Measurements from ENCODE around the gene NPIPB2.

Gene NPIPB2

GRCh38 chr16:11903906-11904305, 37.9 kb downstream of the NPIPB2 start:
- DNase-seq (ENCODE audit: extremely low spot score) = no peak
- TF ChIP-seq LEF1 (IDR thresholded peaks at IDR 0.05; ENCODE audit: borderline replicate concordance) (no peak), FOXK2 (IDR thresholded peaks at IDR 0.05) (no peak), CTBP1 (IDR thresholded peaks at IDR 0.05; ENCODE audit: borderline replicate concordance) (no peak), TARDBP (IDR thresholded peaks at IDR 0.05) (no peak), ELF4 (IDR thresholded peaks at IDR 0.05) (no peak), ARNT (IDR thresholded peaks at IDR 0.05) (no peak), FOXM1 (IDR thresholded peaks at IDR 0.05; ENCODE audit: borderline replicate concordance) (no peak), SP1 (IDR thresholded peaks at IDR 0.05) (no peak)
- ChIA-PET CTCF (no interaction called here), POLR2A (no interaction called here)

DNA sequence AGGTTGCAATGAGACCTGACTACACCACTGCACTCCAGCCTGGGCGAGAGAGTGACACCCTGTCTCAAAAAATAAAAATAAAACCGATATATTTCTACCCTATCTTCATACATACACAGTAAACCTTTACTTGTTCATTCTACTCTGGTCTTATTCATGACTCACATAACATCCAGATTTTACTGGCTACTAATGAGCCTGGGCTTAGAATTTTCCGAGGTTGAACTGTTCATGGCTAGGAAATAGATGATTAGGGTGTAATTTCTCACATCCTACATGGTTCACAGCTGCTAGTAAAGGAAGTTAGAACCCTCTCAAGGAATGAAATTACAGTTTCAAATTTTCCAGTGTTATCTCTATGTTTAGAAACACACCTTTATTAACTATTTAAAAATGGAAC, 40.8 kb downstream of the NPIPB2 start:
- POLR2A ChIA-PET = interaction anchor here (1.3 kb wide), 1 partner anchor 15 kb away, joined by 4 read pairs; the partner anchor contains the start of gene GSPT1
- TF ChIP-seq NFRKB (IDR thresholded peaks at IDR 0.05) (no peak), BHLHE40 (IDR thresholded peaks at IDR 0.05; ENCODE audit: borderline replicate concordance) (no peak), FOXK2 (IDR thresholded peaks at IDR 0.05) (no peak), LEF1 (IDR thresholded peaks at IDR 0.05; ENCODE audit: borderline replicate concordance) (no peak), L3MBTL2 (conservative IDR thresholded peaks at IDR 0.05) (no peak), ELF4 (IDR thresholded peaks at IDR 0.05) (no peak), FOXM1 (IDR thresholded peaks at IDR 0.05; ENCODE audit: borderline replicate concordance) (no peak), SP1 (IDR thresholded peaks at IDR 0.05) (no peak), SUZ12 (IDR thresholded peaks at IDR 0.05) (no peak), TARDBP (IDR thresholded peaks at IDR 0.05) (no peak), CTBP1 (IDR thresholded peaks at IDR 0.05; ENCODE audit: borderline replicate concordance) (no peak), ARNT (IDR thresholded peaks at IDR 0.05) (no peak), ZNF384 (IDR thresholded peaks at IDR 0.05) (no peak), HDGF (IDR thresholded peaks at IDR 0.05; ENCODE audit: borderline replicate concordance) (no peak), FOXA1 (IDR thresholded peaks at IDR 0.05) (no peak)
- TF ChIP-seq, protein P1, sequence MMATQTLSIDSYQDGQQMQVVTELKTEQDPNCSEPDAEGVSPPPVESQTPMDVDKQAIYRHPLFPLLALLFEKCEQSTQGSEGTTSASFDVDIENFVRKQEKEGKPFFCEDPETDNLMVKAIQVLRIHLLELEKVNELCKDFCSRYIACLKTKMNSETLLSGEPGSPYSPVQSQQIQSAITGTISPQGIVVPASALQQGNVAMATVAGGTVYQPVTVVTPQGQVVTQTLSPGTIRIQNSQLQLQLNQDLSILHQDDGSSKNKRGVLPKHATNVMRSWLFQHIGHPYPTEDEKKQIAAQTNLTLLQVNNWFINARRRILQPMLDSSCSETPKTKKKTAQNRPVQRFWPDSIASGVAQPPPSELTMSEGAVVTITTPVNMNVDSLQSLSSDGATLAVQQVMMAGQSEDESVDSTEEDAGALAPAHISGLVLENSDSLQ (IDR thresholded peaks at IDR 0.05) = no peak
- no peak for DNase-seq (ENCODE audit: extremely low spot score)
- CTCF ChIA-PET = interaction anchor here (0.6 to 1.2 kb wide), 3 partner anchors 143 to 523 kb away, joined by 3 read pairs; no protein-coding TSS in a partner anchor

DNA sequence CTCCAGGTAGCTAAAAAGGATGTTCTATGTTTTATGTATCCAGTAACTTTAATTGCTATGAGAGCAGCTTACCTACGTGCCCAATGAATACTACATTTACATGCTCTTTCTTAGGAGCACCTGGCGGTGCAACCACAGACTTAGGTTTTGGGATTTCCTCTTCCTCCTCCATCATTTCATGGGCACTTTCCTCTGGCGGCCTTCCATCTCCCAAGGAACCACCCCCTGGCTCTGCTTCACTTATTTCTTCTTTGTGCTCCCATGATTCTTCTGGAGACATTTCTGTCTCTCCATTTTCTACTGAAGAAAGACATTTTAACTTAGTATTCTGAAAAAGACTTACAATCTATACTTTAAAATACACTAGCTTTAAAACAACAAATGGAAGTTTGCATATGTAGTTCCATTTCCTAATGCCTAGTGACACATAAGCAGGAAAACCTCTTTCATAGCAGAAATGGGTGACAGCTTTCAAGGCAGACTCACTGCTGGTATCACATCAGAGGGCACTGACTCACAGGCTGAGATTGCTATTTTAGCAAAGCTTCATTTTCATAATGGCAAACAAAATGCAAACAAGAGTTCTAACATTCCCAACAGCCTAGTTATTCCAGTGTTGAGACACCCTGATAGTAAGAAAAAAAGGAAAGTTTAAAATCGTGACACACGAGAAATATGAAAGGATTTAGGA, 45.2 kb downstream of the NPIPB2 start:
- no peak for DNase-seq (ENCODE audit: extremely low spot score)
- CTCF ChIA-PET = no interaction called here

DNA sequence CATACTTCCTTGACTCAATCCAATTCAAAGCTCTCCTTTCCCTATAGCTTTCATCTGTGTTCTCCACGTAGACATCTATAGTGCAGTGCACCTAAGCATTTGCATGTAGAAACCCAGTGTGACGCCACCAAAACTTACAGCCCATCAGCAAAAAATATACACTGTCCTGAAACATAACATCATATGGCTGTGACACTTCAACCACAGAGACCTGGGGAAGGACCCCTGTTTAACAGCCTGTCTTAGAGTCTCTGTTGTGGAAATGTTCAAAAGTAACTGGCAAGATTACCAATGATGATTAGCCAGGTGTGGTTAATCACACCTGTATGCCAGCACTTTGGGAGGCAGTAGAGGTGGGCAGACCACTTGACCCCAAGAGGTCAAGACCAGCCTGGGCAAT, 48.3 kb downstream of the NPIPB2 start:
- ChIA-PET POLR2A (no interaction called here), CTCF (no interaction called here)
- TF ChIP-seq, protein P1 (IDR thresholded peaks at IDR 0.05) = no peak
- TF ChIP-seq FOXK2 (IDR thresholded peaks at IDR 0.05) (no peak), L3MBTL2 (conservative IDR thresholded peaks at IDR 0.05) (no peak)
- DNase-seq (ENCODE audit: extremely low spot score) = no peak

More for the DNA sequence above, 45.2 kb downstream of the NPIPB2 start:
- no peak for TF ChIP-seq CTBP1 (IDR thresholded peaks at IDR 0.05; ENCODE audit: borderline replicate concordance)
- TF ChIP-seq TARDBP (IDR thresholded peaks at IDR 0.05) = no peak
- TF ChIP-seq ELF4 (IDR thresholded peaks at IDR 0.05) = no peak
- no peak for TF ChIP-seq LEF1 (IDR thresholded peaks at IDR 0.05; ENCODE audit: borderline replicate concordance)
- no peak for TF ChIP-seq FOXA1 (IDR thresholded peaks at IDR 0.05)
- POLR2A ChIA-PET = no interaction called here

DNA sequence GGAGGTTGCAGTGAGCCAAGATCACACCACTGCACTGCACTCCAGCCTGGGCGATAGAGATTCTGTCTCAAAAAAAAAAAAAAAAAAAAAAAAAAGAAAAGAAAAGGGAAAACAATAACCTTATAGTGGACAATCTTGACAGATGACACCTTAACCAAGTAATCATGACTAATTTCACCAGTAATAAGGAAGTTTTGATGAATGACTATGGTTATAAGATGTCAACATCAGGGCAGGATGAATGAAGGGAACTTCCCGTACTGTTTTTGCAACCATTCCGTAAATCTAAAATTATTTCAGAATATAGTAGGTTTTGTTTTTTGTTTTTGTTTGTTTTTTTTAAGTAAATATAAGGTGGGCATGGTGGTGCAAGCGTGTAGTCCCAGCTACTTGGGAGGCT, 49.1 kb downstream of the NPIPB2 start:
- TF ChIP-seq FOXK2 (IDR thresholded peaks at IDR 0.05) (no peak), ZNF384 (IDR thresholded peaks at IDR 0.05) (no peak), FOXA1 (IDR thresholded peaks at IDR 0.05) (no peak)
- ChIA-PET CTCF (no interaction called here), POLR2A (no interaction called here)
- DNase-seq (ENCODE audit: extremely low spot score) = no peak

- ChIA-PET CTCF (no interaction called here), POLR2A (no interaction called here)
- DNase-seq (ENCODE audit: extremely low spot score) = no peak
- no peak for TF ChIP-seq ELF4 (IDR thresholded peaks at IDR 0.05)
- no peak for TF ChIP-seq FOXA1 (IDR thresholded peaks at IDR 0.05)
- no peak for TF ChIP-seq HDGF (IDR thresholded peaks at IDR 0.05; ENCODE audit: borderline replicate concordance)
- TF ChIP-seq FOXM1 (IDR thresholded peaks at IDR 0.05; ENCODE audit: borderline replicate concordance) = no peak
- TF ChIP-seq L3MBTL2 (conservative IDR thresholded peaks at IDR 0.05) = no peak
- no peak for TF ChIP-seq ARNT (IDR thresholded peaks at IDR 0.05)
- TF ChIP-seq TARDBP (IDR thresholded peaks at IDR 0.05) = no peak
- no peak for TF ChIP-seq NFRKB (IDR thresholded peaks at IDR 0.05)
- no peak for TF ChIP-seq BHLHE40 (IDR thresholded peaks at IDR 0.05; ENCODE audit: borderline replicate concordance)
- TF ChIP-seq SP1 (IDR thresholded peaks at IDR 0.05) = no peak
- TF ChIP-seq LEF1 (IDR thresholded peaks at IDR 0.05; ENCODE audit: borderline replicate concordance) = no peak
- TF ChIP-seq FOXK2 (IDR thresholded peaks at IDR 0.05) = no peak
- TF ChIP-seq CTBP1 (IDR thresholded peaks at IDR 0.05; ENCODE audit: borderline replicate concordance) = no peak
- no peak for TF ChIP-seq ZNF384 (IDR thresholded peaks at IDR 0.05)
- no peak for TF ChIP-seq SUZ12 (IDR thresholded peaks at IDR 0.05)
Observed at GRCh38 chr16:11890231-11890965, 51.4 kb downstream of the NPIPB2 start.

GRCh38 chr16:11886881-11887280, 55.0 kb downstream of the NPIPB2 start:
- ChIA-PET POLR2A (no interaction called here), CTCF (no interaction called here)
- no peak for TF ChIP-seq ELF4 (IDR thresholded peaks at IDR 0.05)
- no peak for TF ChIP-seq CTBP1 (IDR thresholded peaks at IDR 0.05; ENCODE audit: borderline replicate concordance)
- no peak for TF ChIP-seq NFRKB (IDR thresholded peaks at IDR 0.05)
- TF ChIP-seq HDGF (IDR thresholded peaks at IDR 0.05; ENCODE audit: borderline replicate concordance) = no peak
- TF ChIP-seq ARNT (IDR thresholded peaks at IDR 0.05) = no peak
- TF ChIP-seq SP1 (IDR thresholded peaks at IDR 0.05) = no peak
- TF ChIP-seq BHLHE40 (IDR thresholded peaks at IDR 0.05; ENCODE audit: borderline replicate concordance) = no peak
- TF ChIP-seq, protein P1 (IDR thresholded peaks at IDR 0.05) = no peak
- no peak for TF ChIP-seq LEF1 (IDR thresholded peaks at IDR 0.05; ENCODE audit: borderline replicate concordance)
- no peak for TF ChIP-seq TARDBP (IDR thresholded peaks at IDR 0.05)
- no peak for TF ChIP-seq L3MBTL2 (conservative IDR thresholded peaks at IDR 0.05)
- no peak for TF ChIP-seq FOXA1 (IDR thresholded peaks at IDR 0.05)
- TF ChIP-seq ZNF384 (IDR thresholded peaks at IDR 0.05) = no peak
- DNase-seq (ENCODE audit: extremely low spot score) = no peak
